Thyroid gland (tissue), 4 donors: ENCODE measurements around the gene HSF4.

Source experiments
- CTCF ChIP-seq, 6 experiments: fragments of 200-600 bp in 3 of 6; fragments of 450-650 bp in 3 of 6; sonication (generic) in 3 of 6; IDR thresholded peaks; one replicate each; pipeline ENCODE4 v1.5.1; 2016 to 2019; ENCODE audit warnings: antibody characterized with exemption in 6 of 6, mild to moderate bottlenecking in 2 of 6, inconsistent platforms in 1 of 6, moderate library complexity in 1 of 6
- POLR2A ChIP-seq, 2 donors: fragments of 450-650 bp; IDR thresholded peaks; one replicate each; pipeline ENCODE4 v1.6.1; 2017; ENCODE audit warnings: antibody characterized with exemption in 2 of 2, mild to moderate bottlenecking in 2 of 2, moderate library complexity in 1 of 2

DNA sequence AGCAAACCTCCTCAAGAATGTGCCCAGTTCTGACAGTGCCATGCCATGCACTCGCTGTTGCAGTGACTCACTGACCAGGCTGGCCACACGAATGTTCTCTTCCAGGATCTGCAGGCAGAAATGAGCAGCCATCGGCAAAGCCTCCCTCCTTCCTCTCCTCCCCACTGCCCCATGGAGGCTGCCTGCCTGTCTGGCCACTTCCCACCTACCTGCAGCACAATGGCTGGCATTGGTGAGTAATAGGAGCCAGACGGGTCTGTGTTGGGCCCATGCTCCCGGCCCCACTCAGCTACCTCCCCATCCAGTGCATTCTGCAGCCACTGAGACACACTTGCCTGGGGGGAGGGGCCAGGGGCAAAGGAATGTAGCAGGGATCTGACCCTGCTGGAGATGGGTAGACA, 22.0 kb downstream of the HSF4 start:
- no peak for TF ChIP-seq POLR2A (IDR thresholded peaks at IDR 0.05)
- TF ChIP-seq CTCF (IDR thresholded peaks at IDR 0.05): no peak
